Activated naive CD4-positive, alpha-beta T cell treated with anti-CD3 and anti-CD28 coated beads, Interleukin-2, amount 50 U/mL, for 72 hours (primary cell): Measurements from ENCODE around the gene PLEKHG4B. TPM values are rescaled to one million over a fixed set of nuclear protein-coding genes. Genes with fewer than 3 reads are reported as not detected.
A peak's percentile ranks its signal among the peaks of the same experiment; 100 is the strongest.

Experiments
- ATAC-seq, 2 donors: fragments of 150-1000 bp; cut with Tn5 transposase; 2 replicates each; pipeline ENCODE4 v1.10.0; 2021; ENCODE audit warnings: mild to moderate bottlenecking in 2 of 2, moderate library complexity in 2 of 2
- DNase-seq, 2 donors: peaks; one replicate each; pipeline ENCODE4 v3.0.0; 2021 to 2022; ENCODE audit warnings: low spot score in 2 of 2
- H3K27ac Mint-ChIP-seq, 2 donors: one replicate each; pipeline ENCODE4 v1.8.0; 2022; ENCODE audit warnings: mild to moderate bottlenecking in 2 of 2, mixed read lengths in 2 of 2
- H3K36me3 Mint-ChIP-seq, 2 donors: one replicate each; pipeline ENCODE4 v1.8.0; 2022; ENCODE audit warnings: mixed read lengths in 2 of 2
- H3K9me3 Mint-ChIP-seq, 2 donors: one replicate each; pipeline ENCODE4 v1.8.0; 2022; ENCODE audit warnings: mixed read lengths in 2 of 2
- total RNA-seq, 2 donors: library from RNA; stranded (reverse); gene quantifications; one replicate each; pipeline ENCODE4 v1.2.3, GENCODE V29; 2022

The PLEKHG4B gene
- total RNA-seq, 2 donors from 2014 or later: 0.47 TPM; not detected in 1

DNA sequence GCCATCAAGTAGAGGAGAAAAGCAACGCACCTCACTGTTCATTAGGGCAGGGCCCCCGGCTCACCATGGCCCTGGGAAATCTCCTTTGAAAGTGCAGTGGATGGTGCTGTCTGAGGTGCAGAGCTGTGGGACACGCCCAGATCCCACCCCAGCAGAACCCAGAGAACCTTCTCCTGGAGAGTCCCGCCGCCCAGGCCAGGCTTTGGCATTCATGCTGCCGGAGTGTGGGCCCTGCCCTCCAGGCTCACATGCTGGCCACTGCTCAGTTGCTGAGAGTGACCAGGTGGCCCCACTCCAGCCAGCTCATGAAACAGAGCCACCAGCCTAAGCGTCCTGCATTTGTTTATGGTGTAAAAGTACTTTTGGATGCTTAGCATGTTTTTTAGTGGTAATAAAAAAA, 75.5 kb downstream of the PLEKHG4B start:
- DNase-seq: no peak
- Mint-ChIP-seq H3K27ac (no peak overlapping the region), H3K9me3 (no peaks in the 10 kb centered on the region), H3K36me3 (no peaks in the 10 kb centered on the region)
- no peak for ATAC-seq

DNA sequence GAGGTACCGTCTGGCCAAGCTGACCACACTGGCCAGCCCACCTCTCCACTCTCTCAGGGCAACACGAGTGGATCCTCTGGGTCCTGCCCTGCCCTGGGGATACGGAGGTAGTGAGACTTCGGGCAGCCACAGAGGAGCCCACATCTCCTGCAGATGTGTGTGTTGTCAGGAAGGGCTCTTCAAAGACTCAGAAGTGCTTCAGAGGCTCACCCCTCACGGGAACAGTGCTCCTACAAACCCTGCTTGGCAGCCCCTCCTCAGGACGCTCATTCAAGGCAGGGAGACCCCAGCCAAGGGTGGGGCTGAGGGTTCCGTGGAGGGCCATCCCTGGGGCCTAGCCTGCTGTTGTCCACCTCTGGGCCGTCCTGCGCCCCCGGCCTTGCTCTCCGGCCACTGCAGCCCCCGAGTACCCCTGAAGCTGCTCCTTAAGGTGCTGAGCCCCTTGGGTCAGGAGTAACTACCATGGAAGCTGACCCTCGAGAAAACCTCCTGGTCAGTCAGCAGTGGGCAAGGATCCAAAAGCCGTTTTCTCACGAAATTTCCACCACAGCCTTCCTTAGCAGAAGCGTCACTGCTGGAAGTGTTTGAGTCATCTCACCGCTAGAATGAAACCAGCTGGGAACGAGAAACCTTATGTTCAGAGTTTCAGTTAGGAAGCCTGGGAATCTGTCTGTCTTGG, 76.2 kb downstream of the PLEKHG4B start:
- DNase-seq (no peak), ATAC-seq (no peak)
- no peaks in the 10 kb centered on the region for H3K36me3 Mint-ChIP-seq
- no peaks in the 10 kb centered on the region for H3K9me3 Mint-ChIP-seq
- H3K27ac Mint-ChIP-seq: no peak overlapping the region

DNA sequence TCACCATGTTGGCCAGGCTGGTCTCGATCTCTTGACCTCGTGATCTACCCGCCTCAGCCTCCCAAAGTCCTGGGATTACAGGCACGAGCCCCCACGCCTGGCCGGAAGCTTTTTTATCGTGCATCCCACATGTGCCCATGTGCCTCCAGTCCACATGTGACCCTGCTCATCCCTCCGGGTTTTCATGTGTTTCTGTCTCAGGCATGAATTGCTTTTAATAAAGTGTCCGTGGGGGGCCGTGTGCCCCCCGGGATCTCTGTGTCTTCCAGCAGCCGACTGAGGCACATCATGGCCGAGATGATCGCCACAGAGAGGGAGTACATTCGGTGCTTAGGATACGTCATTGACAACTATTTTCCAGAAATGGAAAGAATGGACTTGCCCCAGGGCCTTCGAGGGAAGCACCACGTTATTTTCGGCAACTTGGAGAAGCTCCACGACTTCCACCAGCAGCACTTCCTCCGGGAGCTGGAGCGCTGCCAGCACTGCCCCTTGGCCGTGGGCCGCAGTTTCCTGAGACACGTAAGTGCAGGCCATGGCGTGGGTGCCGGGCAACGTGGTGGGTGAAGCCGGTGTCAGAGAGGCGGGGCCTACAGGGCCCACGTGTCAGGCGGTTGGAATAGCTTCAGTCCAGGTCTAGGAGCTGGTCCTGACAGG, 77.2 kb downstream of the PLEKHG4B start:
- Mint-ChIP-seq H3K9me3 (no peaks in the 10 kb centered on the region), H3K27ac (no peak overlapping the region), H3K36me3 (no peaks in the 10 kb centered on the region)
- DNase-seq (peak in 1 of 2 donors; percentile 40), ATAC-seq (no peak)

DNA sequence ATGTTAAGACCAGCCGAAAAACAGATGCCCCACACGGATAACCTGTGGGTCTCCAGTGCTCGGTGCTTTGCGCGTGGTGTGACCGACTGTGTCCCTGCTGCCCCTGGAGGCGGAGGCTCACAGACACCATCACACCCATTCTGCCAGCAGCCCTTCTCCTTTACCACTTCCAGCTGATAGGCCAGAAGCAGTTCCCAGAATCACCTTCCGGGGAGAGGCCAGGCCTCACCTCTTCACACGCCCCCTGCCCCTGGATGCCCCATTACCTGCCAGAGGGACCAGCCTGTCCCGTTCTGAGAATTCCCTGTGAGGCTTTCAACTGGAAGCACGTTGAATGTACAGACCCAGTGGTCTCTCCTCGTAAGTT, 77.7 kb downstream of the PLEKHG4B start:
- peak in 1 of 2 donors; percentile 47 for DNase-seq
- Mint-ChIP-seq H3K9me3 (no peaks in the 10 kb centered on the region), H3K36me3 (no peaks in the 10 kb centered on the region), H3K27ac (no peak overlapping the region)
- no peak for ATAC-seq

DNA sequence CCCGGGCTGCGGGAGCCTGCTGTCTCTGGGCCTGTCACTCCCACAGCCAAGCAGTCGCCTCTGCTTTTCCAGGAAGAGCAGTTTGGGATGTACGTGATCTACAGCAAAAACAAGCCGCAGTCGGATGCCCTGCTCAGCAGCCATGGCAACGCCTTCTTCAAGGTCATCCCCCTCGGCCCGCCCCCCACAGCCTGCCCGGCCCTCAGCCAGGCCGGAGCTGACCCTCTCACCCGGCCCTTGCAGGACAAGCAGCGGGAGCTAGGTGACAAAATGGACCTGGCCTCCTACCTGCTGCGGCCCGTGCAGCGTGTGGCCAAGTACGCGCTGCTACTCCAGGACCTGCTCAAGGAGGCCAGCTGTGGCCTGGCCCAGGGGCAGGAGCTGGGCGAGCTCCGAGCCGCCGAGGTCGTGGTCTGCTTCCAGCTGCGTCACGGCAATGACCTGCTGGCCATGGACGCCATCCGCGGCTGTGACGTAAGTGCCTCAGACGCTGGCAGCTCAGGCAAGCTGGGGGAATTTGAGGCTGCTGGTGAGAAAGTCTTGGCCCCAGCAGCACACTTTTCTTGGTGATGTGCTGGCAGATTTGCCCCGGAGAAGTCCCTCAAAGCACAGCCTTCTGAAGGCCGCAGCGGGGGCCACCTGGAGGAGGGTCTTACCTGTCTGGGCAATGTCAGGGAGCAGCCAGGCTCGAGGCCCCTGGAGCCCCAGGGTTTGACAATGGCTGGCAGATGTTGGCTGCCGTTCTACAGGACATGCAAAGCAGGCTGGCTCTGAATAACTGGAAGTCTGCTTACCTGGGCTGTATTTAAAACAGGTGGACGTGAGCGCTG, 79.2 kb downstream of the PLEKHG4B start:
- no peaks in the 10 kb centered on the region for H3K36me3 Mint-ChIP-seq
- H3K27ac Mint-ChIP-seq: no peak overlapping the region
- no peaks in the 10 kb centered on the region for H3K9me3 Mint-ChIP-seq
- peak in 1 of 2 donors; percentile 51 for DNase-seq
- ATAC-seq: no peak

DNA sequence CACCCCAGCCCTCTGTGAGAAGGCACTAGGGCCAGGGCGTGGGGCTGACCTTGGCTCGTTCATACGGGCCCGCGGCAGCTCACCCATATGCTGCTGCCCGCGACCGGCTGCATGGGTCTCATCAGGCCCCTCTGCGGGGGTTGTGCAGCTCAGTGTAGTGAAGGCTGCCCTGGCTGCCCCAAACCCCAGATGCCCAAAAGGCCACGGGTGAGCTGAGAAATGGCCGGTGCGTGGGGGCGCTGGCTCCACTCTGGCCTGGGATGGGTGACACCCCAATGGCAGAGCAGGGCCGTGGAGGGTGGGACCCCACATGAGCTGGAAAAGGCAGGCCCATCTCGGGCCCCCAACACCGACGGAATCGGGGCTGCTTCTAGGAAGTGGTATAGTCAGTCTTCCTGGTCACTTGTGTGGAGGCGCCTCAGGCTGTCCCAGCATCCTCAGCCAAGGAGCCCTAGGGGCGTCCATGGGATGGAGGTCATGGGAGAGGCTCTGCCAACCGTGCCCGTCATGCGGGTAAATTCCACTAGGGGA, 79.9 kb downstream of the PLEKHG4B start:
- ATAC-seq: no peak
- Mint-ChIP-seq H3K27ac (no peak overlapping the region), H3K9me3 (no peaks in the 10 kb centered on the region), H3K36me3 (no peaks in the 10 kb centered on the region)
- peak in 1 of 2 donors; percentile 35 for DNase-seq

- H3K36me3 Mint-ChIP-seq: no peaks in the 10 kb centered on the region
These were observed 80.5 kb downstream of the PLEKHG4B start for GRCh38 chr5:172421-172820.

DNA sequence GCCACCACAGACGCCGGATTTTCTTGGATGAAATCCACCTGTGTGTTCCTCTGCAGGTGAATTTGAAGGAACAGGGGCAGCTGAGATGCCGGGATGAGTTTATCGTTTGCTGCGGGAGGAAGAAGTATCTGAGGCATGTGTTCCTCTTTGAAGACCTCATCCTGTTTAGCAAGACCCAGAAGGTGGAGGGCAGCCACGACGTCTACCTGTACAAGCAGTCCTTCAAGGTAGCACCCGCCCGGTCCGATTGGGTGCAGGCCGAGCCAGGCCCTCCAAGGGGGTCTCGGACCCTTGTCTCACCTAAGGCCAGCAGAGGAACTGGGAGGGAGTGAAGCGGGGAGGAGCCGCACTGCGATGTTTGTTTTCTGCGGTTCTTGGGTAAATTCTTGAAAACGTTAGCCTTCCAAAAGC, 80.9 kb downstream of the PLEKHG4B start:
- no peak overlapping the region for H3K27ac Mint-ChIP-seq
- no peaks in the 10 kb centered on the region for H3K9me3 Mint-ChIP-seq
- no peak for DNase-seq
- H3K36me3 Mint-ChIP-seq: no peaks in the 10 kb centered on the region
- no peak for ATAC-seq

More at GRCh38 chr5:172421-172820, 80.5 kb downstream of the PLEKHG4B start:
- Mint-ChIP-seq H3K27ac (no peak overlapping the region), H3K9me3 (no peaks in the 10 kb centered on the region)
- DNase-seq (no peak), ATAC-seq (no peak)

GRCh38 chr5:173392-174290, 81.7 kb downstream of the PLEKHG4B start:
- Mint-ChIP-seq H3K9me3 (no peaks in the 10 kb centered on the region), H3K27ac (no peak overlapping the region), H3K36me3 (no peaks in the 10 kb centered on the region)
- ATAC-seq: no peak
- DNase-seq: no peak

GRCh38 chr5:174291-174600, 82.3 kb downstream of the PLEKHG4B start:
- DNase-seq (no peak), ATAC-seq (no peak)
- H3K9me3 Mint-ChIP-seq: no peaks in the 10 kb centered on the region
- no peak overlapping the region for H3K27ac Mint-ChIP-seq
- H3K36me3 Mint-ChIP-seq: no peaks in the 10 kb centered on the region

DNA sequence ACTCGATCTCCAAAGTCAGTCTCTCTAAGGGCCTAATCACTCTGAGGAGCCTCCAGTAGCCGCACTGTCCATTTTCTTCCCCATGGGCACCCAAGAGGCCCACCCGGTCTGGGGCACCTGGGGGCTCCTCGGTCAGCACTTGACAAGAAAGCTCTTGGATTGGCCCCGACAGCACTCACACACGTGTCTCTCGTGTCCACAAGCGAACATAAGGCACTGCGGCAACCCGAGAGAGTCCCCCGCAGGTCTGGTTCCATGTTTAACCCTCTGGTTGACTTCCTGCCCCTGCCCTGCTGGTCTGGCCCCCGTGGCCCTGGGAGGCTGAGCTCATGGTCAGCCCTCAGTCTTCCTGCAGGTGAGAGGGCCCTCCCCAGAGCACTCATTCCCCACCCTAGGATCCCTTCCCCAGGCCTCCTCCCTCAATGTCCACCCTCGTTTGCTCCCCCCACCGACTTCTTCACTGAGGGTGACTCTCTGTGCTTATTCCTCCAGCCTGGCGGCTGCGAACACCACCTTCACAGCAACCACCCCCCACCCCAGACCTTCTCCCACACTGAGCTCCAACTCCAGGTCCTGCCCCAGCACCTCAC, 83.0 kb downstream of the PLEKHG4B start:
- Mint-ChIP-seq H3K36me3 (no peaks in the 10 kb centered on the region), H3K9me3 (no peaks in the 10 kb centered on the region), H3K27ac (no peak overlapping the region)
- ATAC-seq (no peak), DNase-seq (no peak)

- Mint-ChIP-seq H3K9me3 (no peaks in the 10 kb centered on the region), H3K27ac (no peak overlapping the region), H3K36me3 (no peaks in the 10 kb centered on the region)
- ATAC-seq (no peak), DNase-seq (no peak)
These were observed 84.4 kb downstream of the PLEKHG4B start for GRCh38 chr5:176296-176823.

DNA sequence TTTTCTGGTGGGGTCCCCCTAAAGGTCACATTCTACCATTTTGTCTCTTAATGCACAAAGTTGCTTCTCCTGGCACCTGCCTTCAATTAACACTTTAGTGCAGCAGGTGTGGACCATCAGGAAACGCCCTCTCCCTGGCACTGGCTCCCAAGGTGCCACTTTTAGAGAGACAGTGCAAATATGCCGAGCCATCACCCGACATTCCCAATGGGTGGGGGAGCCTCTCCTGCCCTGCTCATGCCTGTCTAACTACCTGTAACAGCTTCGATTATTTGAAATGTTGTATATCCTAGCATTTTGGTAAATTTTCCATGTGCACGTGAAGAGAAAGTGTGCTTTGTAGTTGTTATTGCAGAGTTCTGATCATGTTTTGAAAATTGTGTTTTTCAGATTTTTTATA, 86.1 kb downstream of the PLEKHG4B start:
- Mint-ChIP-seq H3K36me3 (no peaks in the 10 kb centered on the region), H3K9me3 (no peaks in the 10 kb centered on the region), H3K27ac (no peak overlapping the region)
- no peak for ATAC-seq
- DNase-seq: no peak

GRCh38 chr5:179401-179800, 87.4 kb downstream of the PLEKHG4B start:
- DNase-seq (no peak), ATAC-seq (no peak)
- H3K9me3 Mint-ChIP-seq: no peaks in the 10 kb centered on the region
- no peak overlapping the region for H3K27ac Mint-ChIP-seq
- no peaks in the 10 kb centered on the region for H3K36me3 Mint-ChIP-seq

- no peak overlapping the region for H3K27ac Mint-ChIP-seq
- H3K36me3 Mint-ChIP-seq: no peaks in the 10 kb centered on the region
- DNase-seq: no peak
- ATAC-seq: no peak
- no peaks in the 10 kb centered on the region for H3K9me3 Mint-ChIP-seq
These were observed 88.4 kb downstream of the PLEKHG4B start for GRCh38 chr5:180286-180918.

DNA sequence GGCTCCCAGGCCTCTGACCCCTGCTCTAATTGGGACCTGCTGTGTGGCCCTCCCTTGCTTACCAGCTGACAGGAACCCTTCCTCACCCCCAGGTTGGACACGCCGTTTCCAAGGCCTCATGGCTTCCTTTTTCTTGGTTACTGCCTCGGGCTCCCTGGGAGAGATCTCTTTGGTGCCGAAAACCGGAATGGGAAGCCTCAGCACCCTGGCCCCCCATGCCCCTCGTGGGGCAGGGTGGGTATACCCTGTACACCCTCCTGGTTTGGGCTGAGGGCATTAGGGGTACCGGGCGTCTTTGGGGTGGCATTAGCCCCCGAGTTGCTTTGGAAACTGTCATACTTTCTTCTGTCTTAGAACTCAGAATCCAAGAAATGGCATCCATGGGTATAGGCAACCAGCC, 89.2 kb downstream of the PLEKHG4B start:
- no peaks in the 10 kb centered on the region for H3K36me3 Mint-ChIP-seq
- no peak overlapping the region for H3K27ac Mint-ChIP-seq
- no peaks in the 10 kb centered on the region for H3K9me3 Mint-ChIP-seq
- ATAC-seq (no peak), DNase-seq (no peak)
